Measurements from ENCODE around the gene PDE2A. TPM values are rescaled to one million over a fixed set of nuclear protein-coding genes. Genes with fewer than 3 reads are reported as not detected.

PDE2A gene
- total and polyA plus RNA-seq, 2 donors from 2014 or later: 12.6 to 42.0 TPM

GRCh38 chr11:72576243-72576595 lies 98.0 kb downstream of the PDE2A start:
- TF ChIP-seq, protein P1, sequence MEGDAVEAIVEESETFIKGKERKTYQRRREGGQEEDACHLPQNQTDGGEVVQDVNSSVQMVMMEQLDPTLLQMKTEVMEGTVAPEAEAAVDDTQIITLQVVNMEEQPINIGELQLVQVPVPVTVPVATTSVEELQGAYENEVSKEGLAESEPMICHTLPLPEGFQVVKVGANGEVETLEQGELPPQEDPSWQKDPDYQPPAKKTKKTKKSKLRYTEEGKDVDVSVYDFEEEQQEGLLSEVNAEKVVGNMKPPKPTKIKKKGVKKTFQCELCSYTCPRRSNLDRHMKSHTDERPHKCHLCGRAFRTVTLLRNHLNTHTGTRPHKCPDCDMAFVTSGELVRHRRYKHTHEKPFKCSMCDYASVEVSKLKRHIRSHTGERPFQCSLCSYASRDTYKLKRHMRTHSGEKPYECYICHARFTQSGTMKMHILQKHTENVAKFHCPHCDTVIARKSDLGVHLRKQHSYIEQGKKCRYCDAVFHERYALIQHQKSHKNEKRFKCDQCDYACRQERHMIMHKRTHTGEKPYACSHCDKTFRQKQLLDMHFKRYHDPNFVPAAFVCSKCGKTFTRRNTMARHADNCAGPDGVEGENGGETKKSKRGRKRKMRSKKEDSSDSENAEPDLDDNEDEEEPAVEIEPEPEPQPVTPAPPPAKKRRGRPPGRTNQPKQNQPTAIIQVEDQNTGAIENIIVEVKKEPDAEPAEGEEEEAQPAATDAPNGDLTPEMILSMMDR (IDR thresholded peaks at IDR 0.05; ENCODE audit: borderline replicate concordance, extremely low read depth, insufficient read depth): no peak

GRCh38 chr11:72575533-72576242 lies 98.5 kb downstream of the PDE2A start:
- intact Hi-C loops (cut with DNase I): no loop called here
- no peaks in the 10 kb centered on the region for H3K27me3 ChIP-seq (ENCODE audit: control insufficient read depth, insufficient read depth, low read length)
- FAIRE-seq: no peak
- DNase-seq: peak in 1 of 5 donors; percentile 15
- no peaks in the 10 kb centered on the region for H3K4me1 ChIP-seq (ENCODE audit: control insufficient read depth in 2 of 3, insufficient read depth in 2 of 3, low read depth in 1 of 3, low read length in 3 of 3)
- TF ChIP-seq, protein P1 (IDR thresholded peaks at IDR 0.05; ENCODE audit: borderline replicate concordance, extremely low read depth, insufficient read depth): no peak
- H3K4me3 ChIP-seq (ENCODE audit: low read length in 3 of 3): no peak overlapping the region
- no peaks in the 10 kb centered on the region for H3K9me3 ChIP-seq (ENCODE audit: control insufficient read depth in 2 of 3, insufficient read depth in 1 of 3, low read length in 3 of 3)
- H3K27ac ChIP-seq (ENCODE audit: low read depth in 2 of 2, low read length in 2 of 2): no peak overlapping the region
- H3K36me3 ChIP-seq (ENCODE audit: control insufficient read depth in 2 of 3, insufficient read depth in 3 of 3, low read length in 3 of 3): no peaks in the 10 kb centered on the region
- H3K9ac ChIP-seq (ENCODE audit: low read length in 3 of 3): no peak overlapping the region

More at GRCh38 chr11:72576243-72576595, 98.0 kb downstream of the PDE2A start:
- Histone ChIP-seq H3K4me1 (ENCODE audit: control insufficient read depth in 2 of 3, insufficient read depth in 2 of 3, low read depth in 1 of 3, low read length in 3 of 3) (no peaks in the 10 kb centered on the region), H3K4me3 (ENCODE audit: low read length in 3 of 3) (no peak overlapping the region), H3K27me3 (ENCODE audit: control insufficient read depth, insufficient read depth, low read length) (no peaks in the 10 kb centered on the region), H3K27ac (ENCODE audit: low read depth in 2 of 2, low read length in 2 of 2) (no peak overlapping the region), H3K9me3 (ENCODE audit: control insufficient read depth in 2 of 3, insufficient read depth in 1 of 3, low read length in 3 of 3) (no peaks in the 10 kb centered on the region), H3K36me3 (ENCODE audit: control insufficient read depth in 2 of 3, insufficient read depth in 3 of 3, low read length in 3 of 3) (no peaks in the 10 kb centered on the region), H3K9ac (ENCODE audit: low read length in 3 of 3) (no peak overlapping the region)
- FAIRE-seq (no peak), DNase-seq (peak in 1 of 5 donors; percentile 23)
- intact Hi-C loops (cut with DNase I): no loop called here

- intact Hi-C loops (cut with DNase I): no loop called here
Observed at GRCh38 chr11:72574548-72575460, 99.4 kb downstream of the PDE2A start.

More at GRCh38 chr11:72574548-72575460, 99.4 kb downstream of the PDE2A start:
- Histone ChIP-seq H3K27ac (ENCODE audit: low read depth in 2 of 2, low read length in 2 of 2) (no peak overlapping the region), H3K4me3 (ENCODE audit: low read length in 3 of 3) (no peak overlapping the region), H3K9ac (ENCODE audit: low read length in 3 of 3) (no peak overlapping the region), H3K27me3 (ENCODE audit: control insufficient read depth, insufficient read depth, low read length) (no peaks in the 10 kb centered on the region), H3K9me3 (ENCODE audit: control insufficient read depth in 2 of 3, insufficient read depth in 1 of 3, low read length in 3 of 3) (no peaks in the 10 kb centered on the region), H3K36me3 (ENCODE audit: control insufficient read depth in 2 of 3, insufficient read depth in 3 of 3, low read length in 3 of 3) (no peaks in the 10 kb centered on the region), H3K4me1 (ENCODE audit: control insufficient read depth in 2 of 3, insufficient read depth in 2 of 3, low read depth in 1 of 3, low read length in 3 of 3) (no peaks in the 10 kb centered on the region)
- DNase-seq: peak in 1 of 5 donors; percentile 33
- TF ChIP-seq, protein P1 (IDR thresholded peaks at IDR 0.05; ENCODE audit: borderline replicate concordance, extremely low read depth, insufficient read depth): no peak
- no peak for FAIRE-seq
